Effector CD4-positive, alpha-beta T cell (primary cell): ENCODE measurements around the gene AP2A1.
A peak's percentile ranks its signal among the peaks of the same experiment; 100 is the strongest.
"Not testable (repeated sequence)": the region's sequence is repeated elsewhere in the genome, so short reads cannot be mapped to it uniquely, and the experiment has no call there.

Source experiments
- DNase-seq: peaks from one replicate; pipeline ENCODE4 v3.0.0-alpha.2; 2020
- total RNA-seq: gene quantifications from one replicate; lab custom pipeline; 2026; lab: John Stamatoyannopoulos, UW

AP2A1 gene
- 75.2 reads per million, percentile 77 among the genes with 10 or more reads in this experiment for total RNA-seq

DNA sequence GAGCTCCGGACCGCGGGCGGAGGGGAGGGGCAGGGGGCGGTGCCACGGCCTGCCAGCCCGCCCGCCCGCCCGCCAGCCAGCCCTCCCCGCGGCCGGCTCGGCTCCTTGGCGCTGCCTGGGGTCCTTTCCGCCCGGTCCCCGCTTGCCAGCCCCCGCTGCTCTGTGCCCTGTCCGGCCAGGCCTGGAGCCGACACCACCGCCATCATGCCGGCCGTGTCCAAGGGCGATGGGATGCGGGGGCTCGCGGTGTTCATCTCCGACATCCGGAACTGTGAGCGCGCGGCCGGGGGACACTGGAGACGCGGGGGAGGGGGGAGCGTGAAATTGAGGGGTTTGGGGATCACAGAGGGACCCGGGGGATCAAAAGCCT lies at the start of gene AP2A1:
Gene AP2A1, plus strand, starts transcription at position 72 of the 370 bp plus-strand sequence. Its CDS starts 133 bp downstream, at position 205.
- DNase-seq = no peak

GRCh38 chr19:49718511-49718910 lies 48.3 kb upstream of the AP2A1 start:
- no peak for DNase-seq

DNA sequence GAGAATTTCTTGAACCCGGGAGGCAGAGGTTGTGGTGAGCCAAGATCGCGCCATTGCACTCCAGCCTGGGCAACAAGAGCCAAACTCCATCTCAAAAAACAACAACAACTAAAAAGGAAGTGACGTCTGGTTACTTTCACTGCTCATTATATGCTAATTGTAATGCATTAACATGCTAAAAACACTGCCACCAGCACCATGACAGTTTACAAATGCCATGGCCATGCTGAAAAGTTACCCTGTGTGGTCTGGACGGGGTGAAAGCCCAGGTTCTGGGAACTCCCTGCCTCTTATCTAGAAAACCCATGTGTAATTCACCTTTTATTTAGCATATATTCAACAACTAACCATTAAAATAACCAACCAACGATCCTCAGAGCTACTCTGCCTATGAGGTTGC lies 47.8 kb upstream of the AP2A1 start:
- no peak for DNase-seq

- not testable (repeated sequence) for DNase-seq
Observed at GRCh38 chr19:49719420-49719819, 47.4 kb upstream of the AP2A1 start.

DNA sequence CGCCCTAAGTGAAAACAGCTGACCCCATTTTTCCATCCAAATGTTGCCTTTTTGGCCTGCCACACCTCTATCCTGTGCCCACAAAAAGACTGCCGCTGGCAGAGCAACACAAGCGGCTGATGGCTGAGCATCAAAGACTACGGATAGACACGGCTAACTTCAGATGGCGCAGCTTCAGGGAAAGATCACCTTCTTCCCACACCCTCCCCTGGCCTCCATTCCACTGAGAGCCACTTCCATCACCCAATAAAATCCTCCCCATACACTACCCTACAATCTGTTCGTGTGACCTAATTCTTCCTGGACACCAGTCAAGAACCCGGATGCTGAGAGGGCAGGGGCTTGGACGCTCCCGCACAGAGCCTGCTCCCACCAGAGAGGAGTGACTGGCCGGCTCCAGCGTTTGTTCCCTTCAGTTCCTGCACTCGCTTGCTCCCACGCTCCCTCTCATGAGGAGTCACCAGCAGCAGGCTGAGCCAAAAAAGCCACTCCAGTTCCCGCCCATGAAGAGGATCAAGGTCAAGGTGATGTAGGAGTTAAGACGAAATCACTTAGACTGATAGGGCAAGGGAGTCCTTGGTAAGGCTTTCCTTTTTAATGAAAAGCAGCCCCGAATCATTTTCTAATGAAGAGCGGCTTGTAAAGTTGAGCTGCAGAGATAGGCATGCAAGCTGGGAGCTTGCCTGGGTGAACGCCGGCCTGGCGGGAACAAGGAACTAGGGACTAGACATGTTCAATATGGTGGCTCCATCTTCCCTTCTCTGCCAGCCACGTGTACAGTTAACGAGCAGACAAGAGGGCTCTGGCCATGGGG lies 39.4 kb upstream of the AP2A1 start:
- DNase-seq = no peak

GRCh38 chr19:49730166-49730565 lies 36.6 kb upstream of the AP2A1 start:
- DNase-seq = no peak

GRCh38 chr19:49738268-49738667 lies 28.5 kb upstream of the AP2A1 start:
- no peak for DNase-seq

DNA sequence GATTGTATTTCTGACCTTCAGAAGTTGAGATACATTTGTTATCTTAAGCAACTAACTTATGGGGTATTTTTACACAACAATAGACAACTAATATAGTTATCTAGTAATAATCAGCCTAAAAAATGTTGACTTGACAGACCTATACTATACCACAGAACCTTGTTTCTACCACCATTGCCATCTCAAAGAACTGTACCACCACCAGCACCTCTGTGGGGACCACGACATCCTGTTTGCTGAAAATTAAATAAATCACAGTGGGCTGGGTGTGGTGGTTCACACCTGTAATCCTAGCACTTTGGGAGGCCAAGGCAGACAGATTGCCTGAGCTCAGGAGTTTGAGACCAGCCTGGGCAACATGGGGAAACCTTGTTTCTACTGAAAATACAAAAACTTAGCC lies 27.7 kb upstream of the AP2A1 start:
- no peak for DNase-seq

GRCh38 chr19:49739933-49740332 lies 26.9 kb upstream of the AP2A1 start:
- DNase-seq = no peak

- DNase-seq = no peak
Observed at GRCh38 chr19:49741210-49741844, 25.5 kb upstream of the AP2A1 start.

DNA sequence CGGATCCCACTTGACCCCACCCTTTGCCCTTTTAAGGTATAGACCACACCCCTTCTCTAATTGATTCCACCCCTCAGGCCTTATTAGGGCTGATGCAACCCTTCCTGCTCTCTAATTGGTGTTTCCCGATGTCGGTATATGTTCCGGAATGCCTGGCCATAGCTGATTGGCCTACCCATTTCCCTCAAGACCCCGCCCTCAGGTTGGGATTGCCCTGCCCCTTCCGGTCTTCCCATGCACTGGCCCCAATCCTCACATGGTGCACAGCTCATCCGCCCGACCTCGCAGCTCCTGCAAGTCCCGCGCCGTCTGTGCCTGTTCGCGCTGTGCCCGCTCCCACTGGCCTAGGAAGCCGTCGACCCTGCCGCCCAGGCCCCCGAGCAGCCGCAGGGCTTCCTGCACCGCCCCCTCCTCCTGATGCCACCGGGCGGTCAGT lies 21.8 kb upstream of the AP2A1 start:
- DNase-seq = no peak

- peak; percentile 39 for DNase-seq
Observed at GRCh38 chr19:49746206-49746958, 20.4 kb upstream of the AP2A1 start.

DNA sequence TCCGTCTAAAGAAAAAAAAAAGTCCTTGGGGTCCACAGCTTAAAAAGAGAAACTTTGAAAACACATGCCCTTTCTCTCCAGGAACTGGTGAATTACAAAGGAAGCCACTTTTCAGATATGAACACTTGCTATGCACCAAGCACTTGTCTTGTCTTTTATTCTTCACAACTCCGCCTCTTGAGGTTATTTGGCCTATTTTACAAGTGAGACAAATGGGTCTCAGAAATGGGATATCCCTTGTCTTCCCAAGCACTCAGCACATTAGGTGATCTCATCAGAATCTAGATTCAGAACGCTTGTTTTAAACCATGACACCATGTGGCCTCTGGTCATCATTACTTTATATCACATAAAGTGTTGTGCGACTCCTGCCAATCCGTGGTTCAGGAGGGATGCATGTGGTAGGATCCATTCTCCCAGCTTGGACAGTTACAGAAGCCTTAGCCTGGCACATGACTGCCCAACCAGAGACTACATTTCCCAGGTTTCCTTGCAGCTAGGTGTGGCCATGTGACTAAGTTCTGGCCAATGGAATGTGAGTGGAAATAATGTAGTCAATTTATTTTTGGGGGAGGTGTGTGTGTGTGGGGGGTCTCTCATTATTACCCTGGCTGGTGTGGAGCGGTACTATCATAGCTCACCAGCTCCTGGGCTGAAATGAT lies 17.6 kb upstream of the AP2A1 start:
- no peak for DNase-seq

DNA sequence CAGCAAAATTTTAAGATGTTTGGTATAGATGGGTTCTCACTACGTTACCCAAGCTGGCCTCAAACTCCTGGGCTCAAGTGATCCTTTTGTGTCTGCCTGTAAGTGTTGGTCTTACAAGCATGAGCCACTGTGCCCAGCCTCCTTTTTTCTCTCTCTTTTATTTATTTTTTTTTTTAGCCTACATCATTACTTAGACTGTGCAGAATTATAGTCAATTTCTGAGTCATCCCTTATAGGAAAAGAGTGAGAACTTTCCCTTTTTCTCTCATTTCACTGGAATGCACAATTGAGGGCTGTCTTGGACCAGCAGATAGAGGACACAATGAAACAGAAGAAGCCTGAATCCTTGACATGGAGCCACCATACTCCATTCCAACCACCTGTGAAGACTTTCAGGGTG lies 17.0 kb upstream of the AP2A1 start:
- no peak for DNase-seq

DNA sequence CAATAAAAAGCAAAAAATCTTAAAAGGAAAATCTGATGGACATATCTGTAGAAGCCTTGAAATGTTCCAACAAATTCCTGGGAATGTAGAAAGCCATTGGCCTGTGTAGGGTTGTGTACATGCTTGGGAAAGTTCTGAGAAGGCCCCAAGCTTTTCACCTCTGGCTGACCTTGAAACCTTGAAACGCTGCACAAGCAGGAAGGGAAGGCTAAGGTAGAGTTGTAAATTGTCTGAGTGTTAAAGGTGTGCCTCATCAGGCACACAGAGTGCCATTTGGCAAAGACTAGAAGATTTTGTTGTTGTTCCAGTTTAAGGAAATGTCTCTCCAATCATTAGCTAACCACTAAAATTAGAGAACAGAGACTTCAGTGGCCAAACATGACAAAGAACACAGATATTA lies 14.1 kb upstream of the AP2A1 start:
- no peak for DNase-seq

- DNase-seq = no peak
Observed at GRCh38 chr19:49755956-49756355, 10.8 kb upstream of the AP2A1 start.

GRCh38 chr19:49758292-49758691 lies 8.5 kb upstream of the AP2A1 start:
- DNase-seq = no peak

DNA sequence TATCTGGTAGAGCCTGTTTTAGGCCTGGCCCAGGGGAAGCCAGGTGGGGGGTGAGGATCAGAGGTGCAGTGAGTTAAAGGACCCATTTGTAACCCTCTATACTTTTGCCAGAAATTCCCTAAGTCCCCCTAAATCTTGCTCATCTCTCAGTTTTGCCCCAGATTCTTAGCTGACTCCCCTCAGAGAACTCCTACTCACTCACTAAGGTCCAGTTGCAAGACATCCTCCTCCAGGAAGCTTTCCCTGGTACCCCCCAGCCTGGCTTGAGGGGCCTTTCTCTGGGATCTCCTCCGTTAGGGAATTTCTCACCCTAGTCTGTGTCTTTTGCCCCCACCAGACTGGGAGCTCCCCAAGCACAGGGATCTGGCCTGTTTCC lies 5.6 kb upstream of the AP2A1 start:
- DNase-seq = no peak

GRCh38 chr19:49761625-49762311 lies 5.0 kb upstream of the AP2A1 start:
- no peak for DNase-seq

DNA sequence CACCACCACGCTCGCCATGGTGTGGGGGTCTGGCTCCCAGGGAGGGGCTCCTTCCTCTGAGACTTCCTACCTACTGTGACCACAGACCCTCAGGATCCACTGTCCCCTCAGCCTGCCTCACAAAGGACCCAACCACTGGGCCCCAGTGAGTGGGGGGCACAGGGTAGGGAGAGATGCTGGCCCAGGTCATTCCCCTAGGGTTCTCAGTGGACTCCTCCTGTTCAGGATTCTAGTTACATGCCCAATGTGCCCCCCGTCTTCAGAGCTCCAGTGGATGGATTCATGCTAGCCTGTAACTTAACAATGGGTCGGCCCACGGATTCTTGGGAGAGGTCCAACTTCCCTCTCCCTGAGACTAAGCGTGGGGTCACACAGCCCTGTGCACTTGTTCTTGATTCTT lies 3.6 kb upstream of the AP2A1 start, which contains the start of gene TSKS:
Gene TSKS, minus strand, starts transcription at position 77 of the 400 bp plus-strand sequence. Its CDS starts 59 bp downstream, at position 18.
- DNase-seq = no peak

DNA sequence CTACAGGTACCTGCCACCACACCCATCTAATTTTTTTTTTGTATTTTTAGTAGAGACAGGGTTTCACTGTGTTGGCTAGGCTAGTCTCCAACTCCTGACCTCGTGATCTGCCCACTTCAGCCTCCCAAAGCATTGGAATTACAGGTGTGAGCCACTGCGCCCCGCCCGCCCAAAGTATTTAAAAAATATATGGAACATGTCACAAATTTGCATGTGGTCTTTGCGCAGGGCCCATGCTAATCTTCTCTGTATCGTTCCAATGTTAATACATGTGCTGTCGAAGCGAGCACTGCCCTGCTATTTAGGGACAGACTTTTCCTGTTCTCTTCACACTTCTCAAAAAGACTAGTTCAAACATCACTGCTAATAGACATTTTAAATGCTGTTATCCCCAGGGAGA lies 2.5 kb upstream of the AP2A1 start:
- no peak for DNase-seq
